ENCODE results near the gene P4HB. TPM values are rescaled to one million over a fixed set of nuclear protein-coding genes. Genes with fewer than 3 reads are reported as not detected.

Gene P4HB
- total RNA-seq, 4 donors from 2014 or later = 289 to 508 (median 447) TPM

DNA sequence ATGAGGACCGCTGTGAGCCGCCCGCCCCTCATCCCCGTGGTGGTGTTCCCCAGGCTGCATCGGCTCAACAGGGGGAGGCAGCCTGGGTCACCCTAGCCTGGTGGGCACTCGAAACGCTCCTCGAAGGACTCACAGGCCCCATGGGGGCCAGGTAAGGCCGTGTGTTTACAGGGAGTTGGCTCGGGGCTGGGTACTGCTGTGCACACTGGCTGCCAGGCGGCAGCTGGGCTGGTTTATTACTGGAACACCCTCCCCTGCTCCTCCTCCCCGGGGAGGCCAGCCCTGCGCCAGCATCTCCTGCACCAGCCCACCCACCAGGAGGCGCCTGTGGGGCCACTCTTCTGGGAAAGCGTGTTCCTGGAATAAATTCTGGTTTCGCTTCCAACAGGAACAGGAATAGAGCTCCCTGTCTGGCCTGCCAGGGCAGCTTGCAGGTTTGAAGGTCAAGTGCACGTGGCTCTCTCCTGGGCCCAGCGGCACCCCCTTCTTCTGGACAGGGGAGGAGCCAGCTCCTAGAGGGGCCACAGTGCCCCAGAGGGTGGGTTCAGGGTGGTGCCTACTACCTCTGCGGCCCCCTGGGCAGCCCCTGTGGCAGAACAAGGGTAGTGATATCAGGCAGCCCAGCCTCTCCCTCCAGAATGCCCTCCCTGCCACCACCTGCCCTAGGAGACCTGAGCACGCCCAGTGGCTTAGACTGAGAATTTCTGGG is 38.6 kb downstream of the P4HB start:
- TF ChIP-seq, protein P1, sequence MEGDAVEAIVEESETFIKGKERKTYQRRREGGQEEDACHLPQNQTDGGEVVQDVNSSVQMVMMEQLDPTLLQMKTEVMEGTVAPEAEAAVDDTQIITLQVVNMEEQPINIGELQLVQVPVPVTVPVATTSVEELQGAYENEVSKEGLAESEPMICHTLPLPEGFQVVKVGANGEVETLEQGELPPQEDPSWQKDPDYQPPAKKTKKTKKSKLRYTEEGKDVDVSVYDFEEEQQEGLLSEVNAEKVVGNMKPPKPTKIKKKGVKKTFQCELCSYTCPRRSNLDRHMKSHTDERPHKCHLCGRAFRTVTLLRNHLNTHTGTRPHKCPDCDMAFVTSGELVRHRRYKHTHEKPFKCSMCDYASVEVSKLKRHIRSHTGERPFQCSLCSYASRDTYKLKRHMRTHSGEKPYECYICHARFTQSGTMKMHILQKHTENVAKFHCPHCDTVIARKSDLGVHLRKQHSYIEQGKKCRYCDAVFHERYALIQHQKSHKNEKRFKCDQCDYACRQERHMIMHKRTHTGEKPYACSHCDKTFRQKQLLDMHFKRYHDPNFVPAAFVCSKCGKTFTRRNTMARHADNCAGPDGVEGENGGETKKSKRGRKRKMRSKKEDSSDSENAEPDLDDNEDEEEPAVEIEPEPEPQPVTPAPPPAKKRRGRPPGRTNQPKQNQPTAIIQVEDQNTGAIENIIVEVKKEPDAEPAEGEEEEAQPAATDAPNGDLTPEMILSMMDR (IDR thresholded peaks at IDR 0.05; ENCODE audit: low read depth) = no peak

DNA sequence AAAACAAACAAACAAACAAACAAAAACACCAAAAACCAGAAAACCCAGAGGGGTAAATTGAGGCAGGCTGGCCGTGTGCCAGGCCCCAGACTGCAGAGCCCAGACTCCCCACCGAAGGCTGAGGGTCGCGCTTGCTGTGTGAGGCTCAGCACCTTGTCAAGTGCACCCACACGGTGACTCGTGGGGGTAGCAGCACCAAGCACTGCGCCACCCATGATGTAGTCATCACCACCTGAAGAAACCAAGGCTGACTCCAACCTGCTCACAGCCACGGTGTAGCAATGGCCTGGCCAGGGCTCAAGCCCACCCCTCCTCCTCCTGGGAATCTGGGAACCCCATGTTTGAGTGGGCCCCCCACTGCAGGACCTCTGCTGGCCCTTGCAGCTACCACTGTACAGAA is 39.2 kb downstream of the P4HB start:
- TF ChIP-seq, protein P1 (IDR thresholded peaks at IDR 0.05; ENCODE audit: low read depth) = no peak

DNA sequence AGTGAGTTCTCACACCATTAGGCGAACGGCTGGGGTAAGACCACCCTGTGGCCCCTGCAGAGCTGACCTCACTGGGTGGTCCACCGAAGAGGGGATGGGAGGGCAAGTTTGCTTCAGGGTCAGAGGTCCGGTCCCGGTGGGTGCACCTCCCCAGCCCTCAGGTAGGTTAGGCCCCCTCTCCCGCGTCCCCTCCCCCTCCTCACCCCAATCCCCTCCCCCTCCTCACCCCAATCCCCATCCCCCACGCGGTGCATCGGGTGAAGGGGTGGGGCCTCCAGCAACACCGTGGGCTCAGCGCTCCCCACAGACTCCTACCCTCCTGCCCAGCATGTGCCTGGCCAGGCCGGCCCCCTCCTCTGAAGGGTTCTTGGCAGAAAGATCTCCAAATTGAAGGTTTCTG is 40.6 kb downstream of the P4HB start:
- TF ChIP-seq, protein P1 (IDR thresholded peaks at IDR 0.05; ENCODE audit: low read depth) = no peak

DNA sequence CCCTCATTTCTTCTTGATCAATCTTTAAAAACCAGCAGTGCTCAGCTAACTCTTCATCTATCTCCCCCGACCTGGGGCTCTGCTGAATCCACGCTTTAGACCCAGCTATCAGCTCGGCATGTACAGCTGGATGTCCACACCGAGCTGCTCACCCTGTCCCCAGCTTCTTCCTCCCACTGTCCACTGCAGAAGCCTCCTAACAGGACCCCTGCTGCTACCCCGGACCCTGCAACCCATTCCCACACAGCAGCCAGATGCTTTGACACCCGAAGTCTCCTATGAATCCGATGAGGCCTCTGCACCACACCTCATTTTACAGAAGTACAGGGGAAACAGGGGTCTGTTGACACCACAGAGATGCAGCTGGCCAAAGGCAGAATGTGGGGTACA is 42.6 kb downstream of the P4HB start:
- TF ChIP-seq, protein P1 (IDR thresholded peaks at IDR 0.05; ENCODE audit: low read depth) = no peak

DNA sequence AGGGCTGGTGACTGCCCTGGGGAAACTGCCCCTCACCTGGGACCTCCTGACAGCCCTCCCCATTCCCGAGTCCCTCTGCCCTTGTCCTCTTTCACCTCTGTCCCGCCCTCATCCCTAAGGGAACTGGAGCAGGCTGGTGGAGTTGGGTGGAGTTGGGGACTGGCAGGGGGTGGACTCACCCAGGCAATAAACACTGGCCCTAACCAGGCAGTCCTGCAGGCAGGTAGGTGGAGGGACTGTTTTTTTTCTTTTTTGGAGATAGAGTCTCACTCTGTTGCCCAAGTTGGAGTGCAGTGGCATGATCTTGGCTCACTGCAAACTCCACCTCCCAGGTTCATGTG is 44.7 kb downstream of the P4HB start:
- TF ChIP-seq, protein P1 (IDR thresholded peaks at IDR 0.05; ENCODE audit: low read depth) = no peak

DNA sequence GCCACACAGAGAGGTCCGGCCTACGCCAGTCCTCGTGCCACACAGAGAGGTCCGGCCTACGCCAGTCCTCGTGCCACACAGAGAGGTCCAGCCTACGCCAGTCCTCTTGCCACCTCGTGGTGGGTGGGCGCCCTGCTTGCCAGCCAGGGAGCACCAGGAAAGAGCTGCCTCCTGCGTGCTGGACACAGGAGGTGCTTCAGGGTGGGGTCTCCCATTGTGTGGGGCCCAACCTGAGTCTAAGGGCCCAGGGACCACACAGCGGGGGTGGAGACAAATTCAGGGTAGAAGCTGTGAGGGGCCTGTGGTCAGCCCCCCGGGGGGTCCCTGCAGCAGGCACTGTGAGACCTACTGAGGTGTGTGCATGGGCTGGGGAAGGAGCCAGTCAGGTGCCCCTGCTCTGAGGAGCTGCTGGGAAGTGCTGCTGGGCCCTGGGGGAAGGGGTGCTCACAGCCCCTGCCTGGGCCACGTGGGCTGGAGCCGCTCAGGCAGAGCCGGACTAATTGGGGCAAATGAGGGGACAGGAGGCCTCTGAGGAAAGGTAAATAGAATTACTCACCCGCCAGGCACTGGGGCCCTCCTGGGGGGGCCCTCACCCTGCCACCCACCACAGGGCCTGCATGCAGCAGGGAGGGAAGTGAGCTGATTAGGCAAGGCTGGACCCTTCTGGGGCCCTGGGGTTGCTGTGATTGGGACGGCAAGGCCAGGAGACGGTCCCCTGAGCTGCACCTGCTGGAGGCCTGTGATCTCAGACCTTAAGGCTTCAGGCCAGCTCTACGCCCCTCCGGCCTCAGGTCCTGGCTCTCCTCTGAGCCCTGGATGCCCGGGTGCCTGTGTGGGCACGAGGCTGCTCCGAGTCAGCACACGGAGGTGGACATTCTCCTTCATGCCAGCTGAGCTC is 45.3 kb downstream of the P4HB start:
- TF ChIP-seq, protein P1 (IDR thresholded peaks at IDR 0.05; ENCODE audit: low read depth) = no peak
